HG02938 (cell line): ENCODE data around the gene BATF.

Source experiments
- ATAC-seq: cut with Tn5 transposase; IDR thresholded peaks from one replicate; pipeline ENCODE4 v1.9.1; 2021; ENCODE audit warnings: mild to moderate bottlenecking, moderate library complexity; ENCODE audit not compliant: unreplicated experiment

Gene BATF

DNA sequence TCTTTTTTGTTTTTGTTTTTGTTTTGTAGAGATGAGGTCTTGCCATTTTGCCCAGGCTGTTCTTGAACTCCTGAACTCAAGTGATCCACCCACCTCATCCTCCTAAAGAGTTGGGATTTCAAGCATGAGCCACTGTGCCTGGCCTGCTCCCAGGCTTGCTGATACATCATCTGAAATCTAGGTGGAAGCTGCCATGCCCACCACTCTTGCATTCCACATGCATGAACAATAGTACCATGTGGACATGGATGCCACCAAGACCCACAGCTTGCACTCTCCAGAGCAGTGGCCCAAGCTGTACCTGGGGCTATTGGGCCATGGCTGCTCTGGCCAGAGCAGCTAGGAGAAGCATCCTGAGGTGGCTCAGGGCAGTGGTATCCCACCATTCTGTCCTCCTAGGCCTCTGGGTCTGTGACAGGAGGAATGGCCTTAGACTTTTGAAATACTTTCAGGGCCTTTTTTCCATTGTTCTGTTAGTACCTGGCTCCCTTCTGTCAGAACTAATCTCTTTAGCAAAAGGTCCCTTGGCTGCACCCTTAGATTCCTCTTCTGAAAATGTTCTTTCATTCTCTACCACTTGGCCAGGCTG is 69.8 kb downstream of the BATF start:
- no peak for ATAC-seq

DNA sequence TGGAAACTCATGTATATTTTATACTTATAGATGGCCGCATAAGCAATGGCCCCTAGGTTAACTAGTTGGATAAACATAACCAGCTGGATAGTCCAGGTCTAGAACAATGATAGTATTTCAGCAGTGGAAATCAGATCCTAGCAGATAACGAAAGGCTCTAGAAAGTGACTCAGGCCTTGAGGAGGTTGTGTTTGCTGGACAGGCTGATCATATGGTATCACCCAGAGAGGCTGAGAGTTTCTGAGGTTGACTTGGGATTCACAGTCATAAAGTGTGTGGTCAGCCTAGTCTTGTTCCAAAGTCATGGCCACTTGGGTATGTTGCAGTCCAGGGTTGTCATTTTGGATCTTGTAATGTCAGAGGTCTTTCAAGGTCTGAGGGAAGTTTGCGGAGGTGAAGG is 73.0 kb downstream of the BATF start:
- ATAC-seq = no peak
